IPS DF 6.9 (cell line): ENCODE measurements around the gene TTYH3.
"Not testable (repeated sequence)": the region's sequence is repeated elsewhere in the genome, so short reads cannot be mapped to it uniquely, and the experiment has no call there.

Source experiments
- DNase-seq: peaks from one replicate; pipeline ENCODE4 v3.0.0-alpha.2; 2013; ENCODE audit warnings: low read depth, low spot score
- H3K27ac ChIP-seq: one replicate; pipeline ENCODE4 v1.5.1; 2013; ENCODE audit warnings: low read length, control low read depth
- H3K27me3 ChIP-seq: 2 replicates; pipeline ENCODE4 v1.6.1; 2013; ENCODE audit warnings: mild to moderate bottlenecking, low read length; ENCODE audit not compliant: control insufficient read depth, insufficient read depth
- H3K36me3 ChIP-seq: 2 replicates; pipeline ENCODE4 v1.6.1; 2013; ENCODE audit warnings: low read length; ENCODE audit not compliant: control insufficient read depth, insufficient read depth
- H3K4me1 ChIP-seq: 2 replicates; pipeline ENCODE4 v1.6.1; 2013; ENCODE audit warnings: low read length; ENCODE audit not compliant: control insufficient read depth, insufficient read depth
- H3K4me3 ChIP-seq: 2 replicates; pipeline ENCODE4 v1.5.1; 2013; ENCODE audit warnings: mild to moderate bottlenecking, low read length
- H3K9me3 ChIP-seq: 2 replicates; pipeline ENCODE4 v1.6.1; 2013; ENCODE audit warnings: low read length, inconsistent platforms; ENCODE audit not compliant: control insufficient read depth, insufficient read depth
- WGBS: extraction: QIAGEN DNeasy Blood & Tissue Kit; methylation state at CpG from one replicate; pipeline ENCODE4 v1.1.7; 2013; ENCODE audit warnings: mixed read lengths, missing lambda C conversion rate; ENCODE audit not compliant: insufficient read length, insufficient coverage; 5-methylcytosine and 5-hydroxymethylcytosine counted together

TTYH3 gene

GRCh38 chr7:2603044-2603965 is 28.5 kb upstream of the TTYH3 start:
- Histone ChIP-seq H3K27me3 (no peaks in the 10 kb centered on the region), H3K4me3 (no peak overlapping the region), H3K36me3 (no peaks in the 10 kb centered on the region; the same call in 1 of the 2 replicates), H3K9me3 (no peaks in the 10 kb centered on the region), H3K27ac (no peak overlapping the region), H3K4me1 (no peaks in the 10 kb centered on the region; the same call in 1 of the 2 replicates)
- WGBS, result no CpG with 5 or more reads among the region's 35 CpGs
- no peak for DNase-seq

DNA sequence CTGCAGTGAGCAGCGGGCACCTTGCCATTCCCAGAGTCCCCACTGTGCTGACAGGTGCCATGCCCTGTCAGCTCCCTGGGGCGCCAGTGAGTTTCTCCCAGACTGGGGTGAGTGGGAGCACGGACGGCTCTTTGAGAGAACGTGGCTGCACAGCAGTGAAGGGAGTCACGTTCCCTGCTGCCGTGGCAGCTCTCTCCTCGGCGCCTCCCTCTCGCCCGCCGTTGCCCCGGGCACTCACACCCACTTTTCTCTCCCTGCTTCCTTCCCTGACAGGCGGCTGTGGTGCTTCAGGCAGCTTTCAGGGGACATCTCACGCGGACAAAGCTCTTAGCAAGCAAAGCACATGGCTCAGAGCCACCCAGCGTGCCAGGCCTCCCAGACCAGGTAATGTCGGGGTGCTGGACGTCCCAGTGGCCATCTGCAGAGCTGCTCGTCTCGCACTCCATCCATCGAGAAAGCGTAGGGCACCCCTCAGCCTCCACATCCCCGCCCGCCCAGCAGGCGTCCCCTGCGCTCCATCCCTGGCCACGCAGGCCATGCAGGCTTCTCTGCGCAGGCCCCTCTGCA is 27.1 kb upstream of the TTYH3 start:
- Histone ChIP-seq H3K27me3 (no peaks in the 10 kb centered on the region), H3K36me3 (no peaks in the 10 kb centered on the region; the same call in 1 of the 2 replicates), H3K9me3 (no peaks in the 10 kb centered on the region), H3K4me3 (no peak overlapping the region), H3K27ac (no peak overlapping the region), H3K4me1 (no peaks in the 10 kb centered on the region; the same call in 1 of the 2 replicates)
- no CpG with 5 or more reads among the region's 29 CpGs for WGBS
- no peak for DNase-seq

GRCh38 chr7:2605608-2606538 is 25.9 kb upstream of the TTYH3 start:
- H3K9me3 ChIP-seq, result no peaks in the 10 kb centered on the region
- no CpG with 5 or more reads among the region's 38 CpGs for WGBS
- H3K36me3 ChIP-seq, result no peaks in the 10 kb centered on the region; the same call in 1 of the 2 replicates
- DNase-seq, result no peak
- no peak overlapping the region for H3K27ac ChIP-seq
- no peaks in the 10 kb centered on the region; the same call in 1 of the 2 replicates for H3K4me1 ChIP-seq
- no peaks in the 10 kb centered on the region for H3K27me3 ChIP-seq
- H3K4me3 ChIP-seq, result no peak overlapping the region

DNA sequence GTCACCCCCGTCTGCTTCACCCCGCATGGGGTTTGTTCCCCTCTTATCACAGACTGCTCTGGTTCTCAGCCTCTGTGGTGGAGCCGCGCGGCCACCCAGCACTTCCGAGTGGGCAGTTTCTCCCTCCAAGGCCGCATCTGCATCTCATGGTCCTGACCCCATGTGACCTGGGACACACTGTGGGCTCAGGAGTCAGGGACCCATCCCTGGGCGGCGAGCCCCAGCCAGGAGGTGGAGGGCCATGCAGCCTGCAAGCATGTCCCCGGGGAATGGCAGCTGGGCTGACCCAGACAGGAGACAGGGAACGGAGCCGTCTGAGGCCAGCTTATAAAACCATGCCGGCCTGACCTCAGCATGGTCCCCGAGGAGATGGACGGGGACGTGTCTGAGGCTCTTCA is 25.2 kb upstream of the TTYH3 start:
- no peaks in the 10 kb centered on the region; the same call in 1 of the 2 replicates for H3K36me3 ChIP-seq
- H3K9me3 ChIP-seq, result no peaks in the 10 kb centered on the region
- no CpG with 5 or more reads among the region's 16 CpGs for WGBS
- H3K4me3 ChIP-seq, result no peak overlapping the region
- H3K27me3 ChIP-seq, result no peaks in the 10 kb centered on the region
- no peak overlapping the region for H3K27ac ChIP-seq
- H3K4me1 ChIP-seq, result no peaks in the 10 kb centered on the region; the same call in 1 of the 2 replicates
- DNase-seq, result no peak

- Histone ChIP-seq H3K27me3 (no peaks in the 10 kb centered on the region), H3K4me3 (no peak overlapping the region), H3K36me3 (no peaks in the 10 kb centered on the region; the same call in 1 of the 2 replicates), H3K9me3 (no peaks in the 10 kb centered on the region), H3K27ac (no peak overlapping the region), H3K4me1 (peaks cover 3% of the 10 kb centered on the region)
- no peak for DNase-seq
- WGBS, result no CpG with 5 or more reads among the region's 26 CpGs
Observed at GRCh38 chr7:2607122-2607922, 24.5 kb upstream of the TTYH3 start.

- no CpG with 5 or more reads among the region's 37 CpGs for WGBS
- no peaks in the 10 kb centered on the region for H3K27me3 ChIP-seq
- DNase-seq, result no peak
Observed at GRCh38 chr7:2607923-2608904, 23.6 kb upstream of the TTYH3 start.

GRCh38 chr7:2608921-2609411 is 22.8 kb upstream of the TTYH3 start:
- no CpG with 5 or more reads among the region's 14 CpGs for WGBS
- Histone ChIP-seq H3K4me1 (peaks cover 6% of the 10 kb centered on the region), H3K4me3 (no peak overlapping the region), H3K9me3 (no peaks in the 10 kb centered on the region), H3K36me3 (no peaks in the 10 kb centered on the region), H3K27ac (no peak overlapping the region), H3K27me3 (no peaks in the 10 kb centered on the region)
- no peak for DNase-seq

More at GRCh38 chr7:2607923-2608904, 23.6 kb upstream of the TTYH3 start:
- no peak overlapping the region for H3K27ac ChIP-seq
- H3K4me1 ChIP-seq, result peaks cover 6% of the 10 kb centered on the region
- no peaks in the 10 kb centered on the region; the same call in 1 of the 2 replicates for H3K36me3 ChIP-seq
- no peaks in the 10 kb centered on the region for H3K9me3 ChIP-seq
- H3K4me3 ChIP-seq, result no peak overlapping the region

DNA sequence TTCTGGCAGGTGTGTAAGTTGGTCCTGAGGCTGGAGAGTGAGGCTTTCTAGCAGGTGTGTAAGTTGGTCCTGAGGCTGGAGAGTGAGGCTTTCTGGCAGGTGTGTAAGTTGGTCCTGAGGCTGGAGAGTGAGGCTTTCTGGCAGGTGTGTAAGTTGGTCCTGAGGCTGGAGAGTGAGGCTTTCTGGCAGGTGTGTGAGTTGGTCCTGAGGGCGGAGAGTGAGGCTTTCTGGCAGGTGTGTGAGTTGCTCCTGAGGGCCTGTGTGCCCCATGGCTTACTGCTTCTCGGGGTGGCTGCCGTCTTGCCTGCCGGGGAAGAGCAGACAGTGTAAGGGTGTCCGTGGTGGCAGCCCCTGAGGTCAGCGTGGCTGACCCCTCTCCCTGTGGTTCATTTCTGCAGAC is 22.1 kb upstream of the TTYH3 start:
- not testable (repeated sequence) for H3K36me3 ChIP-seq, H3K4me3 ChIP-seq, H3K27ac ChIP-seq, H3K9me3 ChIP-seq, H3K27me3 ChIP-seq, H3K4me1 ChIP-seq, DNase-seq
- no CpG with 5 or more reads among the region's 6 CpGs for WGBS

DNA sequence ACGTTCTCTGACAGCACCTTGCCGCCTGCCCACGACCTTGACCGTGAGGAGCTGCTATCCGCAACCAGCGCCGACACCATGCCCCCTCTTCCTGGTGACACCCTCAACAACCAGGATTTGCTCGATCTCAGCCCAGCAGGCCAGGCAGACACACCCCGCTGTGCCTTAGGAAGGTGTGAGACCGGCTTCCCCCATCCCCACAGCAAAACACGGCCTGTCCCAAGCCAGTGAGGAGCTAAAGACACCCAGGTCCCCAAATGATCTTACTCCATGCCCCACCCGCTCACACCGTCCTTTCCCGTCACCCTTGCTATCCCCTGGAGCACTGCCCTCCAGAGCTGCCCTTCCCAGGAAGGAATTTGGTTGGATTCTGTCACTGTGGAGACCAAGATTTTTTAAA is 21.3 kb upstream of the TTYH3 start:
- WGBS, result no CpG with 5 or more reads among the region's 14 CpGs
- Histone ChIP-seq H3K36me3 (no peaks in the 10 kb centered on the region), H3K27me3 (no peaks in the 10 kb centered on the region), H3K27ac (no peak overlapping the region), H3K4me3 (no peak overlapping the region), H3K9me3 (no peaks in the 10 kb centered on the region), H3K4me1 (peaks cover 6% of the 10 kb centered on the region)
- no peak for DNase-seq
